Gastroesophageal sphincter (tissue), 3 donors: ENCODE data around the gene RBM24.

Source experiments
- EP300 ChIP-seq: sonication (generic); formaldehyde crosslinking; IDR thresholded peaks from one replicate; pipeline ENCODE4 v1.6.1; 2017; ENCODE audit warnings: antibody characterized with exemption, mild to moderate bottlenecking
- POLR2A ChIP-seq, 2 donors: fragments of 450-650 bp; IDR thresholded peaks; one replicate each; pipeline ENCODE4 v1.6.1; 2017; ENCODE audit warnings: antibody characterized with exemption in 2 of 2, mild to moderate bottlenecking in 2 of 2, moderate library complexity in 1 of 2
- POLR2AphosphoS5 ChIP-seq: sonication (generic); formaldehyde crosslinking; IDR thresholded peaks from one replicate; pipeline ENCODE4 v1.6.1; 2017; ENCODE audit warnings: antibody characterized with exemption
- TF ChIP-seq, protein P1 (sequence below), 4 experiments: fragments of 200-600 bp in 2 of 4; fragments of 450-650 bp in 2 of 4; sonication (generic) in 1 of 4; IDR thresholded peaks; one replicate each; pipeline ENCODE4 v1.5.1; 2017 to 2019; ENCODE audit warnings: antibody characterized with exemption in 4 of 4, mild to moderate bottlenecking in 2 of 4, moderate library complexity in 2 of 4

DNA sequence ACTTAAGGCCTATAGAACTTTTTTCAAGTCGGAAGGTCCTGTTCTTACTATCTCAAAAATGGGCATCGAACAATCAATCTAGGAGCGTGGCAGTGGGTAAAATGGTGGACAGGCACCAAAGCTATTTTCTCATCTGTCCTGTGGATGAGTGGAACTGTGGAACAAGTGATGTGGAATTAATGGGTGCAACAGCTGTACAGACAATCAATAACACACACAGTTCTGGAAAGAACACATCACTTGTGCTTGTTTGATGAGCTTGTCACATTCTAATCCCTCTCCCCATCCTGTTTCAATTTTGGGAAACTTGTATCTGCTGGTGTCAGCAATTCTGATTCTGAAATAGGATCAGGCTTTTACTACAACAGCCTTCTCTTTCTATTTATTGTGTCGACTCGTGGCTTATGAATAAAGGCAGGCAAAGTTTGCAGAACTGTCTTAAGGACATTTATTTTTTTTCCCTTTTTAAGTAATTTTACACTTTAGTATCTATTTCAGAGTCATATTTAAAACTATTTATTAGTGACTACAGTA is 11.5 kb downstream of the RBM24 start:
- TF ChIP-seq POLR2AphosphoS5 (no peak), POLR2A (IDR thresholded peaks at IDR 0.05) (no peak), EP300 (no peak)
- TF ChIP-seq, protein P1, sequence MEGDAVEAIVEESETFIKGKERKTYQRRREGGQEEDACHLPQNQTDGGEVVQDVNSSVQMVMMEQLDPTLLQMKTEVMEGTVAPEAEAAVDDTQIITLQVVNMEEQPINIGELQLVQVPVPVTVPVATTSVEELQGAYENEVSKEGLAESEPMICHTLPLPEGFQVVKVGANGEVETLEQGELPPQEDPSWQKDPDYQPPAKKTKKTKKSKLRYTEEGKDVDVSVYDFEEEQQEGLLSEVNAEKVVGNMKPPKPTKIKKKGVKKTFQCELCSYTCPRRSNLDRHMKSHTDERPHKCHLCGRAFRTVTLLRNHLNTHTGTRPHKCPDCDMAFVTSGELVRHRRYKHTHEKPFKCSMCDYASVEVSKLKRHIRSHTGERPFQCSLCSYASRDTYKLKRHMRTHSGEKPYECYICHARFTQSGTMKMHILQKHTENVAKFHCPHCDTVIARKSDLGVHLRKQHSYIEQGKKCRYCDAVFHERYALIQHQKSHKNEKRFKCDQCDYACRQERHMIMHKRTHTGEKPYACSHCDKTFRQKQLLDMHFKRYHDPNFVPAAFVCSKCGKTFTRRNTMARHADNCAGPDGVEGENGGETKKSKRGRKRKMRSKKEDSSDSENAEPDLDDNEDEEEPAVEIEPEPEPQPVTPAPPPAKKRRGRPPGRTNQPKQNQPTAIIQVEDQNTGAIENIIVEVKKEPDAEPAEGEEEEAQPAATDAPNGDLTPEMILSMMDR (IDR thresholded peaks at IDR 0.05), result no peak
